Transverse colon (tissue), 3 donors: ENCODE measurements around the gene CFAP46.

Experiments used
- POLR2A ChIP-seq: fragments of 450-650 bp; IDR thresholded peaks from one replicate; pipeline ENCODE4 v1.6.1; 2016; ENCODE audit warnings: antibody characterized with exemption, mild to moderate bottlenecking, moderate library complexity
- TF ChIP-seq, protein P1 (sequence below), 5 experiments: fragments of 200-600 bp in 3 of 5; fragments of 450-650 bp in 2 of 5; sonication (generic) in 3 of 5; IDR thresholded peaks; 1 replicate in 2 of 5; 2 replicates in 3 of 5; pipeline ENCODE4 v1.5.1; 2016 to 2017; ENCODE audit warnings: antibody characterized with exemption in 5 of 5, inconsistent platforms in 3 of 5, mild to moderate bottlenecking in 2 of 5, moderate library complexity in 1 of 5

DNA sequence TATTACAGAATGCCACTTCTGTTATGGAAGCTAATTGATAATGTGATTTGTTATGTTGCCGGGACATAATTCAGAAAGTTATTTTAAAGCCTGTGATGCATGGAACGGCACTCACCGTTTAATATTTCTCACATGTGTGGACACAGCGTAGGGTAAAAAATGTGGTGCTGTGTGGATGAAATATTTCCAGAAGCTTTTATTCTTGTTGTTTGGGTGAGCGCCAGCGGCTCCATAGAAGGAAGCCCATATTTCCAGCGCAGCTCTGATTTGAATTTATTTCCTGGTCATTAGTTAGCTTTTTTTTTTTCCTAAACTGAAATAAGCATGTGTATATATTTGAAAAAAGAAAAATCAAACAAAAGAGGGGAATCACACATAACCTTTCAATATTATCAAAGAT lies 136.3 kb downstream of the CFAP46 start:
- TF ChIP-seq POLR2A: no peak
- TF ChIP-seq, protein P1, sequence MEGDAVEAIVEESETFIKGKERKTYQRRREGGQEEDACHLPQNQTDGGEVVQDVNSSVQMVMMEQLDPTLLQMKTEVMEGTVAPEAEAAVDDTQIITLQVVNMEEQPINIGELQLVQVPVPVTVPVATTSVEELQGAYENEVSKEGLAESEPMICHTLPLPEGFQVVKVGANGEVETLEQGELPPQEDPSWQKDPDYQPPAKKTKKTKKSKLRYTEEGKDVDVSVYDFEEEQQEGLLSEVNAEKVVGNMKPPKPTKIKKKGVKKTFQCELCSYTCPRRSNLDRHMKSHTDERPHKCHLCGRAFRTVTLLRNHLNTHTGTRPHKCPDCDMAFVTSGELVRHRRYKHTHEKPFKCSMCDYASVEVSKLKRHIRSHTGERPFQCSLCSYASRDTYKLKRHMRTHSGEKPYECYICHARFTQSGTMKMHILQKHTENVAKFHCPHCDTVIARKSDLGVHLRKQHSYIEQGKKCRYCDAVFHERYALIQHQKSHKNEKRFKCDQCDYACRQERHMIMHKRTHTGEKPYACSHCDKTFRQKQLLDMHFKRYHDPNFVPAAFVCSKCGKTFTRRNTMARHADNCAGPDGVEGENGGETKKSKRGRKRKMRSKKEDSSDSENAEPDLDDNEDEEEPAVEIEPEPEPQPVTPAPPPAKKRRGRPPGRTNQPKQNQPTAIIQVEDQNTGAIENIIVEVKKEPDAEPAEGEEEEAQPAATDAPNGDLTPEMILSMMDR (IDR thresholded peaks at IDR 0.05): no peak
